CD4-positive, alpha-beta T cell treated with Interferon gamma for 1 hour (primary cell): ENCODE measurements around the gene ANKS1B.
"Not testable (repeated sequence)": the region's sequence is repeated elsewhere in the genome, so short reads cannot be mapped to it uniquely, and the experiment has no call there.

ENCODE experiments used
- DNase-seq: peaks from one replicate; pipeline ENCODE4 v3.0.0-alpha.2; 2020

ANKS1B gene

DNA sequence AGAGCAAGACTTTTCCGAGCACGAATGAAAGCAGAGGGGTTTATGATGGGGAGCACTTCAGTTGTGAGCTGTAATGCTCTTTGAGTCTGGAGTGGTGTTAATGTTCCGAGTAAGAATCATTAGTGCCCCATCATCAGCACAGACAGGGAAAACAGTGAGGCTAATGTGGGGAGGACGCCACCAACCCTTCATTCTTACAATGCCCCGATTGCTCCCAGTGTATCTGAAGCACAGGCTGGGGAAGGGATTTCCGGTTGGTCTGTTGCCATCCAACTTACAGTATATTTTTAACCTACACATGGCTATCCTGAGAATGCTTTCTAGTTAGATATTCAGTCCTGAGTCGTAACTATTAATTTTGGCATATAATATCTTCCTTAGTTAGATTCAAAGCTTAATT is 1198.1 kb downstream of the ANKS1B start:
- DNase-seq = no peak

- no peak for DNase-seq
These were observed 1201.3 kb downstream of the ANKS1B start for GRCh38 chr12:98783420-98783819.

GRCh38 chr12:98780261-98780660 is 1204.5 kb downstream of the ANKS1B start:
- DNase-seq = no peak

DNA sequence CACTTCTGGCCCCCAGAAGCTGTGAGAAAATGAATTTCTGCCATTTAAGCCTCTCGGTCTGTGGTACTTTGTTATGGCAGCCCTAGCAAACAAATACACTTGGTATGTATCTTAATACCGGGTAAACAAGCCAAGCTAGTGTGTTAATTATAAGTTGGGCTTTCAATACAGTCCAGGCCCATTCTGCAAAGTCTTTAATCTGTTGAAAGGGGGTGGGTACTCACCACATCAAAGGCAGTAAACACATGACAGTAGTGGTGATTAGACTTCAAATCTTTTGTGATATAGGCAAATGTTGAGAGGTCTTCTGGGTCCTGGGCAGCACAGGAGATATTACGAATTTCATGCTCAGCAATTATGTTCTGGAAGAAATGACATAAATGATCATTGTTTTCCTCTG is 1211.9 kb downstream of the ANKS1B start:
- no peak for DNase-seq

DNA sequence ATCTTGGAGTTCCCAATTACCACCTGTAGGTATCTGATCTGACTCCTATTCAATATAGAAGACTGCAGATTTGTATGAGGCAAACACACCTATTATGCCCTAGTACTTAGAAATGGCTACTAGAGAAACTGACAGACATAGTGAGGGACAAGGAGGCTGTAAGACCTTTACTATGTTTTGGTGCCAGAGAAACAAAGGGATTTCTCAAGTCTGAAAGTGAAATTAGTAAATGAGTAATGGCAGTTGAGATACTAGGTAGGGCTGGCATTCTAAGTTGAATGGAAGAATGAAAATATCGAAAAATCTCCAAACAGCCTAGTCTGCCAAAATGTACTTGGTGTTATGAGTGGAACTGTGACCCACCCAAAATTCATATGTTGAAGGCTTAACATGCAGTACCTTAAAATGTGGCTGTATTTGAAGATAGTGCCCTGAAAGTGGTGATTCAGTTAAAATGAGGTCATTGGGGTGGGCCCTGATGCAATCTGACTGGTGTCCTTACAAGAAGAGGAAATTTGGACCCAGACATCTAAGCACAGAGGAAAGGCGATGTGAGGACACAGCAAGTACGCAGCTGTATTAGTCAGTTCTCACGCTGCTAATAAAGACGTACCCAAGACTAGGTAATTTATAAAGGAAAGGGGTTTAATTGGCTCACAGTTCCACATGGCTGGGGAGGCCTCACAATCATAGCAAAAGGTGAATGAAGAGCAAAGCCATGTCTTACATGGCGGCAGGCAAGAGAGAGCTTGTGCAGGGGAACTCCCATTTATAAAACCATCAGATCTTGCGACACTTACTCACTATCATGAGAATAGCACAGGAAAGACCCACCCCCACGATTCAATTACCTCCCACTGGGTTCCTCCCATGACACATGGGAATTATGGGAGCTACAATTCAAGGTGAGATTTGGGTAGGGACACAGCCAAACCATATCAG is 1212.7 kb downstream of the ANKS1B start:
- no peak for DNase-seq

DNA sequence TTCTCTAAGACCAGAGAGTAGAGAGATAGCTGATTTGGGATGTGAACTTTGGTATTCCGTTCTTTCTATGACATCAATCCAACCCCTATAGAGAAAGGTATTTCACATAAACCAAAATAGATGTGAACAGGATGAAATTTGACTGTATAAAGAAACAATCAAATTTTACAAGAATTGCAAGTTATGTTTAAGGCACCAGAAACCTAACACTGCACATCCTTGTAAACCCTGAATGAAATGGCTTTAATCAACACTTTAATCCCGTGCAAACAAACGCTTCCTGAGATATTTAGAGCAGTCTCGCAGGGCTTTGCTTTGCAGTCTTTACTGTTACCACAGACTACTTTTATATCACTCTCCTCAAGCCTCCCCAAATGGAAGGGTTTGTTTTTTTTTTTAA is 1214.5 kb downstream of the ANKS1B start:
- no peak for DNase-seq

GRCh38 chr12:98769068-98769467 is 1215.7 kb downstream of the ANKS1B start:
- DNase-seq = no peak

DNA sequence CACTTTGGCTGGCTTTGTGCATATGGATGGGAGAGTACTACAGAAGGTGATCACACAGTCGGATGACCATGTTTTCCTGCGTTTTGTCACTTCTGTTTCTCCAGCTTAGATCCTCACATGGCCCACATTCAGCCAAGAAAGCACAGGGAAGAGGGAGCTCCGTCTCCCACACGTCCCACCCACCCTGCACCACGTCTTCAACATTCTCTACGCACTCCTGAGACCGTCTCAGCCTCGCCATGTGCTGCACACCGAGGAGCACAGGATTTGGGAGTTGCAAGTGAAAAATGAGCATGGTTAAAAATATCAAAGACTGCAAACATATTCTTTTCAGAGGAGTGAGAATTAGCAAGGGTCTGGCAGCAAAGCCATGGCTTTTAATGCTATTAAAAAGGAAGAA is 1217.5 kb downstream of the ANKS1B start:
- no peak for DNase-seq

GRCh38 chr12:98763656-98764055 is 1221.1 kb downstream of the ANKS1B start:
- no peak for DNase-seq

GRCh38 chr12:98758331-98758730 is 1226.4 kb downstream of the ANKS1B start:
- DNase-seq = no peak

GRCh38 chr12:98757455-98757854 is 1227.3 kb downstream of the ANKS1B start:
- no peak for DNase-seq

GRCh38 chr12:98755855-98756254 is 1228.9 kb downstream of the ANKS1B start:
- DNase-seq = not testable (repeated sequence)

GRCh38 chr12:98754095-98754494 is 1230.6 kb downstream of the ANKS1B start:
- DNase-seq = no peak

- DNase-seq = no peak
These were observed 1232.0 kb downstream of the ANKS1B start for GRCh38 chr12:98752726-98753125.

DNA sequence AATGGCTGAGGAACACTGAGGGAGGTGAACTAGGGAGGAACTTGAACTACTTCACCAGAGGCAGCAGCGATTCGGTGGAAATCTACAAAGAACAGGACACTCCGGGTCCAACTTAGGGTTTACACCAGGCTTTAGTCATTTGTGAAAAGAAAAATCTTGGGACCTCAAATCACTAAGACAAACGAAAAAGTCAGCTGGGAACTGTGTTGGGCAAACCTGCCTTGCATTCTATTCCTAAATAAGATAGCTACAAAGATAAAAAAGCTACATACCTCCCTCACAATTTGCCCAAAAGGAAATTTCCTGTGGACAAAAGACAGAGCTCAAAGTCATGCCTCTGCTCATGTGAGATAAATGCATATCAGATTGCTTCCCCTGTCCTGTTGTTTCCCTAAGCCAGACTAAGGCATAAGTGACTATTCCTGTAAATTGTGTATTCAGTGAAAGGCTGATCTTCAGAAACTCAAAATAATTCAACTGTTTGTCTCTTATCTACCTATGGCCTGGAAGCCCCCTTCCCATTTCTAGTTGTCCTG is 1233.1 kb downstream of the ANKS1B start:
- no peak for DNase-seq

- DNase-seq = no peak
These were observed 1234.2 kb downstream of the ANKS1B start for GRCh38 chr12:98750511-98750910.

- no peak for DNase-seq
These were observed 1236.3 kb downstream of the ANKS1B start for GRCh38 chr12:98748463-98748862.

GRCh38 chr12:98745578-98746391 is 1239.0 kb downstream of the ANKS1B start:
- no peak for DNase-seq

GRCh38 chr12:98744680-98745079 is 1240.1 kb downstream of the ANKS1B start:
- DNase-seq = no peak

GRCh38 chr12:98743362-98743953 is 1241.3 kb downstream of the ANKS1B start:
- DNase-seq = no peak

- no peak for DNase-seq
These were observed 1243.0 kb downstream of the ANKS1B start for GRCh38 chr12:98741556-98742265.

- no peak for DNase-seq
These were observed 1243.6 kb downstream of the ANKS1B start for GRCh38 chr12:98741196-98741555.

DNA sequence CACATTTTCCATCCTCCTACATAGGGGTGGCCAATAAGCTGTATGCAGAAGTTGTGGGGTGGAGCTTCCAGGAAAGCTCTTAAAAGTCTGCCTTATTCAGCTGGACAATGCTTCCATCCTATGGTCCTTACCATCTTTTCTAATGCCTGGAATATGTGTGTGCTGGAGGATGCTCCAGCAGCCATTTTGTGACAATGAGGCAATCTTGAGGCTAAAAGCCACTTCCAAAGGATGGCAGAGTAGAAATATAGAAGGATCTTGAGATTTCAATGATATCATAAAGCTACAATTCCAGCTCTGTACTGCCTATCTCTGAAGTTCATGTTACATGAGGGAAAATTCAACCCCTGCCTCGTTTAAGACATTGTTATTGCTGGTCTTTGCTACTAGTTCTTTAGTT is 1244.0 kb downstream of the ANKS1B start:
- no peak for DNase-seq
